ENCODE data around the gene TBC1D17. TPM values are rescaled to one million over a fixed set of nuclear protein-coding genes. Genes with fewer than 3 reads are reported as not detected.

Gene TBC1D17
- total RNA-seq, 4 donors from 2014 or later, result 25.1 to 41.9 (median 37.3) TPM

DNA sequence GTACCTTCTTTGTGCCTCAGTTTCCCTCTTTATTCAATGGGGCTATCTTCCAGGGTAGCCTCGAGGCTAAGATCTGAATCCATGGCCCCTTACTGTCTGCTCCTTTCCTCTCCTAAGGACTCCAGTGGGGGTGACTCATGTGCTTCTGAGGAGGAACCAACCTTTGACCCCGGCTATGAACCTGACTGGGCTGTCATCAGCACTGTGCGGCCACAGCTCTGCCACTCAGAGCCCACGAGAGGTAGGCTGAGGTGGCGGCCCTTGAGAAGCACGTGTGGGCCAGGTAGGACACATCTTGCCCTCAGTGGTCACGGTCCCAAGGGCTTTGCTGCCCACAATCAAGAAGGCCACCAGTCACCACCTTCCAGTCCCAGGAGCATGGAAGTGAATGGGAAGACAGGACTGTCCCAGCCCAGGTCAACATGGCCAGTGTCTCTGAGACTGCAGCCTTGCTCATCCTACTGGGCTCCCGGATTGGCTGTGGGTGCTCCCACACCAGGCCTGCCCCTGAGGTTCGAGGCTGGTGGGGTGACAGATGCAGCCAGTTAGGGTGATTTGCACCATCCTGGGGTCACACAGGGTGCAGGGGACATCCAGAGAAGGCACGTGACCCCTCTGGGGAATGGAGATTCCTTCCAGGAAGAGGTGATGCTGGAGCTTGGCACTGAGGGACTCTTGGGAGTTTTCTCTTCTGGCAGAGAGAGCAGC, 2.8 kb downstream of the TBC1D17 start:
- WGBS, 2 donors (ENCODE audit: low coverage in 1 of 2), result 90% methylated on average over 2 of the region's 10 CpGs; no CpG with 5 or more reads in 1 of the 2 donors
- no peak for TF ChIP-seq POLR2AphosphoS5 (IDR thresholded peaks at IDR 0.05)
- TF ChIP-seq EP300 (IDR thresholded peaks at IDR 0.05), result no peak
- no peak for TF ChIP-seq POLR2A (IDR thresholded peaks at IDR 0.05)
- Histone ChIP-seq H3K4me3 (no peak overlapping the region), H3K27me3 (no peaks in the 10 kb centered on the region), H3K9me3 (peaks cover 0 to 4% (median 0%) of the 10 kb centered on the region in 3 donors), H3K27ac (no peak overlapping the region), H3K4me1 (peaks cover 0 to 32% (median 13%) of the 10 kb centered on the region in 3 donors), H3K36me3 (peaks cover 0 to 65% of the 10 kb centered on the region in 2 donors)
- ATAC-seq, result no peak

GRCh38 chr19:49881186-49881585, 3.7 kb downstream of the TBC1D17 start:
- no peak for ATAC-seq
- peaks cover 0 to 4% (median 0%) of the 10 kb centered on the region in 3 donors for H3K9me3 ChIP-seq
- H3K4me3 ChIP-seq, result no peak overlapping the region
- no peak overlapping the region for H3K27ac ChIP-seq
- no peaks in the 10 kb centered on the region for H3K27me3 ChIP-seq
- peaks cover 0 to 26% (median 9%) of the 10 kb centered on the region in 3 donors for H3K4me1 ChIP-seq
- TF ChIP-seq POLR2AphosphoS5 (IDR thresholded peaks at IDR 0.05), result no peak
- no peak for TF ChIP-seq POLR2A (IDR thresholded peaks at IDR 0.05)
- peaks cover 0 to 73% of the 10 kb centered on the region in 2 donors for H3K36me3 ChIP-seq
- WGBS, 2 donors (ENCODE audit: low coverage in 1 of 2), result 85% methylated on average over 4 of the region's 17 CpGs; no CpG with 5 or more reads in 1 of the 2 donors

GRCh38 chr19:49881672-49882394, 4.3 kb downstream of the TBC1D17 start:
- no peak overlapping the region for H3K27ac ChIP-seq
- no peak for TF ChIP-seq EP300 (IDR thresholded peaks at IDR 0.05)
- TF ChIP-seq POLR2A (IDR thresholded peaks at IDR 0.05), result no peak
- no peak for TF ChIP-seq CTCF (IDR thresholded peaks at IDR 0.05)
- TF ChIP-seq POLR2AphosphoS5 (IDR thresholded peaks at IDR 0.05), result no peak
- H3K9me3 ChIP-seq, result peaks cover 0 to 4% (median 0%) of the 10 kb centered on the region in 3 donors
- H3K4me3 ChIP-seq, result no peak overlapping the region
- no peaks in the 10 kb centered on the region for H3K27me3 ChIP-seq
- WGBS, 2 donors (ENCODE audit: low coverage in 1 of 2), result 85 to 89% methylated on average over 18 to 21 of the region's 31 CpGs
- H3K36me3 ChIP-seq, result peaks cover 0 to 80% of the 10 kb centered on the region in 2 donors
- ATAC-seq, result no peak
- H3K4me1 ChIP-seq, result peaks cover 0 to 26% (median 9%) of the 10 kb centered on the region in 3 donors

DNA sequence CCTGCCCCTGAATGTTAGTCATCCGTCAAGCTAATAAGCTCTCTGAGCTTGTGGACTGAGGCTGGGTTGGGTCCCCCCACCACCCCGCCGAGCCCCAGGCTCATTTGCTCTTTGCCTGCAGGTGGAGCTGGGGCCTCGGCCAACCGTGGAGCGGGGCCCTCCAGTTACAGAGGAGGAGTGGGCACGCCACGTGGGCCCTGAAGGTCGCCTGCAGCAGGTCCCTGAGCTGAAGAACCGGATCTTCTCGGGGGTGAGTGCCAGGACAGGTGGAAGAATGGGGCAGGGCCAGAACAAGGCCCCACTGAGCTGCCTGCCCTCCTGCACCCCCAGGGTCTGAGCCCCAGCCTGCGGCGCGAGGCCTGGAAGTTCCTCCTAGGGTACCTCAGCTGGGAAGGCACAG, 5.1 kb downstream of the TBC1D17 start:
- no peaks in the 10 kb centered on the region for H3K27me3 ChIP-seq
- no peak for ATAC-seq
- no peak overlapping the region for H3K4me3 ChIP-seq
- H3K27ac ChIP-seq, result no peak overlapping the region
- peaks cover 0 to 26% (median 9%) of the 10 kb centered on the region in 3 donors for H3K4me1 ChIP-seq
- WGBS, 2 donors (ENCODE audit: low coverage in 1 of 2), result 100% methylated on average over 4 of the region's 14 CpGs; no CpG with 5 or more reads in 1 of the 2 donors
- H3K36me3 ChIP-seq, result peaks cover 0 to 88% of the 10 kb centered on the region in 2 donors
- no peak for TF ChIP-seq POLR2A (IDR thresholded peaks at IDR 0.05)
- TF ChIP-seq EP300 (IDR thresholded peaks at IDR 0.05), result no peak
- TF ChIP-seq POLR2AphosphoS5 (IDR thresholded peaks at IDR 0.05), result no peak
- no peak for TF ChIP-seq CTCF (IDR thresholded peaks at IDR 0.05)
- peaks cover 0 to 4% (median 0%) of the 10 kb centered on the region in 3 donors for H3K9me3 ChIP-seq

DNA sequence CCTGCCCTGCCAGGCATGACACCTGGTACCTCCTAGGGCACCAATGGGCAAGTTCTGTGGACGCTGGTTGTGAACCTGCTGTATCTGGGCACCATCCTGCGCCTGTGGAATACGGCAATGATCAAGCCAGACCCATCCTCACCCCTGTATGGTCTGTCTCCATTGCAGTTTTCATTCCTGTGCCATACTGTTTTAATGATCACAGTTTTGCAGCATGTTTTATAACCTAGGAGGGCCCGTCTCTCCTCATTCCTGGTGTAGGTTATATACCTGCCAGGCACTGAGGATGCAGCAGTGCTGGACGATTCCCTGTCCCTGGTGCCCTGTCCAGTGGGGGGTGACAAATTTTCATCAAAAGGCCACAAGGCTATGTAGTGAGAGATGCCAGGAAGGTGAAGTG, 5.6 kb downstream of the TBC1D17 start:
- Histone ChIP-seq H3K4me3 (no peak overlapping the region), H3K27ac (no peak overlapping the region), H3K4me1 (peaks cover 0 to 24% (median 9%) of the 10 kb centered on the region in 3 donors), H3K9me3 (peaks cover 0 to 4% (median 0%) of the 10 kb centered on the region in 3 donors), H3K36me3 (peaks cover 0 to 92% of the 10 kb centered on the region in 2 donors), H3K27me3 (no peaks in the 10 kb centered on the region)
- WGBS, 2 donors (ENCODE audit: low coverage in 1 of 2), result 83 to 100% methylated on average over 1 of the region's 5 CpGs
- TF ChIP-seq POLR2A (IDR thresholded peaks at IDR 0.05) (no peak), POLR2AphosphoS5 (IDR thresholded peaks at IDR 0.05) (no peak), CTCF (IDR thresholded peaks at IDR 0.05) (no peak), EP300 (IDR thresholded peaks at IDR 0.05) (no peak)
- no peak for ATAC-seq
